Upper lobe of left lung (tissue), 6 donors: ENCODE data around the gene NAGLU. TPM values are rescaled to one million over a fixed set of nuclear protein-coding genes. Genes with fewer than 3 reads are reported as not detected.
A peak's percentile ranks its signal among the peaks of the same experiment; 100 is the strongest.

Experiments used
- ATAC-seq, 2 donors: fragments of 200-7000 bp; cut with Tn5 transposase; one replicate each; pipeline ENCODE4 v1.9.1; 2022; ENCODE audit warnings: mild to moderate bottlenecking in 2 of 2, moderate library complexity in 2 of 2; ENCODE audit not compliant: low FRiP score in 2 of 2
- DNase-seq, 2 donors: peaks; one replicate each; pipeline ENCODE4 v3.0.0-alpha.2; 2019 to 2020
- H3K27ac ChIP-seq, 4 donors: fragments of 200-600 bp; sonication (generic); one replicate each; pipeline ENCODE4 v1.5.1; 2016 to 2019
- H3K27me3 ChIP-seq, 4 donors: fragments of 200-600 bp; sonication (generic); one replicate each; pipeline ENCODE4 v1.5.1; 2017 to 2019
- H3K36me3 ChIP-seq, 4 donors: fragments of 200-600 bp; sonication (generic); one replicate each; pipeline ENCODE4 v1.5.1; 2016 to 2019
- H3K4me1 ChIP-seq, 4 donors: fragments of 200-600 bp; sonication (generic); one replicate each; pipeline ENCODE4 v1.5.1; 2018 to 2019
- H3K4me3 ChIP-seq, 4 donors: fragments of 200-600 bp; sonication (generic); one replicate each; pipeline ENCODE4 v1.5.1; 2017 to 2019; ENCODE audit warnings: mild to moderate bottlenecking in 2 of 4, moderate library complexity in 1 of 4
- H3K9me3 ChIP-seq, 4 donors: fragments of 200-600 bp; sonication (generic); one replicate each; pipeline ENCODE4 v1.5.1; 2018 to 2019
- EP300 ChIP-seq, 4 donors: sonication (generic); formaldehyde crosslinking; IDR thresholded peaks; one replicate each; pipeline ENCODE4 v1.5.1; 2017; ENCODE audit warnings: antibody characterized with exemption in 4 of 4, control low read depth in 2 of 4
- POLR2A ChIP-seq, 4 donors: fragments of 450-650 bp; IDR thresholded peaks; one replicate each; pipeline ENCODE4 v1.5.1; 2016 to 2017; ENCODE audit warnings: antibody characterized with exemption in 4 of 4, mild to moderate bottlenecking in 2 of 4
- POLR2AphosphoS5 ChIP-seq, 2 donors: sonication (generic); formaldehyde crosslinking; IDR thresholded peaks; one replicate each; pipeline ENCODE4 v1.5.1; 2017; ENCODE audit warnings: antibody characterized with exemption in 2 of 2
- WGBS, 2 donors: methylation state at CpG; one replicate each; pipeline ENCODE4 v1.1.5; 2017 to 2018; 5-methylcytosine and 5-hydroxymethylcytosine counted together
- total RNA-seq, 6 donors: library from RNA; depleted of rRNA in 4 of 6; stranded (reverse); fragments of >200 nt in 4 of 6; gene quantifications; one replicate each; pipeline versions ENCODE4 v1.1.0 to v1.2.1, GENCODE V29; 2016 to 2021
- TF ChIP-seq, protein P1 (sequence below), 6 experiments: fragments of 450-650 bp in 4 of 6; fragments of 200-600 bp in 2 of 6; sonication (generic) in 2 of 6; IDR thresholded peaks; one replicate each; pipeline ENCODE4 v1.5.1; 2016 to 2019; ENCODE audit warnings: antibody characterized with exemption in 6 of 6
- donor health status: DM: no; HTN: no; CAD: no; lungs with moderate emphysema.
- donor health status: DM: no; HTN: yes; CAD: no; lungs with severe emphysema.

The NAGLU gene
- total RNA-seq, 6 donors from 2014 or later: 36.7 to 97.4 (median 68.4) TPM

- ATAC-seq: no peak
- Histone ChIP-seq H3K4me3 (no peak overlapping the region), H3K27me3 (no peaks in the 10 kb centered on the region), H3K36me3 (peaks cover 0 to 25% (median 18%) of the 10 kb centered on the region in 4 donors), H3K9me3 (no peaks in the 10 kb centered on the region), H3K4me1 (peaks cover 61 to 76% (median 72%) of the 10 kb centered on the region in 4 donors), H3K27ac (peak overlapping the region; percentile 84 to 92 (median 90))
- 79 to 100% methylated on average over 1 to 9 of the region's 9 CpGs for WGBS, 2 donors
- no peak for TF ChIP-seq EP300 (IDR thresholded peaks at IDR 0.05)
- TF ChIP-seq POLR2A (IDR thresholded peaks at IDR 0.05): no peak
- TF ChIP-seq, protein P1, sequence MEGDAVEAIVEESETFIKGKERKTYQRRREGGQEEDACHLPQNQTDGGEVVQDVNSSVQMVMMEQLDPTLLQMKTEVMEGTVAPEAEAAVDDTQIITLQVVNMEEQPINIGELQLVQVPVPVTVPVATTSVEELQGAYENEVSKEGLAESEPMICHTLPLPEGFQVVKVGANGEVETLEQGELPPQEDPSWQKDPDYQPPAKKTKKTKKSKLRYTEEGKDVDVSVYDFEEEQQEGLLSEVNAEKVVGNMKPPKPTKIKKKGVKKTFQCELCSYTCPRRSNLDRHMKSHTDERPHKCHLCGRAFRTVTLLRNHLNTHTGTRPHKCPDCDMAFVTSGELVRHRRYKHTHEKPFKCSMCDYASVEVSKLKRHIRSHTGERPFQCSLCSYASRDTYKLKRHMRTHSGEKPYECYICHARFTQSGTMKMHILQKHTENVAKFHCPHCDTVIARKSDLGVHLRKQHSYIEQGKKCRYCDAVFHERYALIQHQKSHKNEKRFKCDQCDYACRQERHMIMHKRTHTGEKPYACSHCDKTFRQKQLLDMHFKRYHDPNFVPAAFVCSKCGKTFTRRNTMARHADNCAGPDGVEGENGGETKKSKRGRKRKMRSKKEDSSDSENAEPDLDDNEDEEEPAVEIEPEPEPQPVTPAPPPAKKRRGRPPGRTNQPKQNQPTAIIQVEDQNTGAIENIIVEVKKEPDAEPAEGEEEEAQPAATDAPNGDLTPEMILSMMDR (IDR thresholded peaks at IDR 0.05): no peak
- no peak for TF ChIP-seq POLR2AphosphoS5 (IDR thresholded peaks at IDR 0.05)
- DNase-seq: peak in 1 of 2 donors; percentile 51
Measured at GRCh38 chr17:42522263-42522790, 13.7 kb upstream of the NAGLU start.

- ATAC-seq: no peak
- peak overlapping the region; percentile 84 to 92 (median 90) for H3K27ac ChIP-seq
- 84 to 89% methylated on average over 7 to 8 of the region's 8 CpGs for WGBS, 2 donors
- H3K27me3 ChIP-seq: no peaks in the 10 kb centered on the region
- DNase-seq: no peak
- H3K4me3 ChIP-seq: no peak overlapping the region
- TF ChIP-seq, protein P1 (IDR thresholded peaks at IDR 0.05): no peak
- TF ChIP-seq POLR2A (IDR thresholded peaks at IDR 0.05) (no peak), EP300 (IDR thresholded peaks at IDR 0.05) (no peak), POLR2AphosphoS5 (IDR thresholded peaks at IDR 0.05) (no peak)
- H3K36me3 ChIP-seq: peaks cover 0 to 25% (median 18%) of the 10 kb centered on the region in 4 donors
- H3K4me1 ChIP-seq: peaks cover 56 to 70% (median 70%) of the 10 kb centered on the region in 4 donors
- H3K9me3 ChIP-seq: no peaks in the 10 kb centered on the region
Measured at GRCh38 chr17:42522798-42523278, 13.2 kb upstream of the NAGLU start.

DNA sequence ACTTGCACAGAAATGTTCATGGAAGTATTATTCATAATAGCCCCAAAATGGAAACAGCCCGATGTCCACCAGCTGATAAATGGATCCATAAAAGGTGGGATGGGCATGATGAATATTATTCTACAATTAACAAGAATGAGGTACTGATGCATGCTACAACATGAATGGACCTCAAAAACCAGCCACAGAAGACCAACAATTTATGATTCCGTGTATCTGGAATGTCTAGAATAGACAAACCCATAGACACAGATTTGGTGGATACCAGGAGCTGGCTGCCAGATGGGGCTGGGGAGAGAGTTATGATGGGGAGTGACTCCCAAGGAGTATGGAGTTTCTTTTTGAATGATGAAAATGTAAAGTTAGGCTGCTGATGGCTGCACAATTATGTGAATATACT, 10.8 kb upstream of the NAGLU start:
- H3K9me3 ChIP-seq: no peaks in the 10 kb centered on the region
- ATAC-seq: peak in 1 of 2 donors; percentile 33
- H3K36me3 ChIP-seq: peaks cover 0 to 25% (median 18%) of the 10 kb centered on the region in 4 donors
- H3K27ac ChIP-seq: peak overlapping the region in 1 of 4 donors; percentile 29
- no peaks in the 10 kb centered on the region for H3K27me3 ChIP-seq
- peaks cover 38 to 61% (median 49%) of the 10 kb centered on the region in 4 donors for H3K4me1 ChIP-seq
- no peak for TF ChIP-seq EP300 (IDR thresholded peaks at IDR 0.05)
- TF ChIP-seq, protein P1 (IDR thresholded peaks at IDR 0.05): no peak
- TF ChIP-seq POLR2A (IDR thresholded peaks at IDR 0.05): no peak
- no peak for TF ChIP-seq POLR2AphosphoS5 (IDR thresholded peaks at IDR 0.05)
- WGBS, 2 donors: 85 to 87% methylated on average over 2 of the region's 2 CpGs
- H3K4me3 ChIP-seq: no peak overlapping the region
- DNase-seq: no peak

DNA sequence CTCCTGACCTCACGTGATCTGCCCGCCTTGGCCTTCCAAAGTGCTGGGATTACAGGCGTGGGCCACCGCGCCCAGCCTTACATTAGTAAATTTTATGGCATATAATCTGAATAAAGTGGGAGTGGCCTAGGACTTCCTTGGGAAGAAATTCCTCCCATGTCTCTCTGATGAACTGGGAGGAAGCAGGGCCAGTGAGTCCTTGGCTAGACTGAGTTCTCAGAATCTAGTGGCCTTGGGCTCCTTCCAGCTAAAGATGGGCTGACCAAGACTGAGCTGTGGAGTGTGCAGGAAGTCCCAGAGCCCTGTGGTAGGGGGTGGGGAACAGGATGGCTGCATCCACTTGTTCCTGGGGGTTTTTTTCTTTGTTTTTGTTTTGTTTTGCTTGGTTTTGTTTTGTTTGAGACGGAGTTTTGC, 10.0 kb upstream of the NAGLU start:
- Histone ChIP-seq H3K36me3 (peaks cover 0 to 23% (median 18%) of the 10 kb centered on the region in 4 donors), H3K9me3 (no peaks in the 10 kb centered on the region), H3K27me3 (no peaks in the 10 kb centered on the region), H3K4me1 (peaks cover 30 to 61% (median 48%) of the 10 kb centered on the region in 4 donors), H3K27ac (peak overlapping the region in 2 of 4 donors; percentile 24 to 59), H3K4me3 (no peak overlapping the region)
- TF ChIP-seq EP300 (IDR thresholded peaks at IDR 0.05) (no peak), POLR2AphosphoS5 (IDR thresholded peaks at IDR 0.05) (no peak), POLR2A (IDR thresholded peaks at IDR 0.05) (no peak)
- TF ChIP-seq, protein P1 (IDR thresholded peaks at IDR 0.05): no peak
- WGBS, 2 donors: 88 to 89% methylated on average over 6 of the region's 6 CpGs
- DNase-seq: no peak
- ATAC-seq: peak; percentile 60 to 67
